GM19099 (cell line): ENCODE results near the gene POR.

Source experiments
- POLR2A ChIP-seq: IDR thresholded peaks from 3 replicates; pipeline ENCODE4 v1.6.1; 2011; ENCODE audit warnings: low read depth; ENCODE audit not compliant: insufficient read length; ENCODE audit errors: extremely low read depth

POR gene

DNA sequence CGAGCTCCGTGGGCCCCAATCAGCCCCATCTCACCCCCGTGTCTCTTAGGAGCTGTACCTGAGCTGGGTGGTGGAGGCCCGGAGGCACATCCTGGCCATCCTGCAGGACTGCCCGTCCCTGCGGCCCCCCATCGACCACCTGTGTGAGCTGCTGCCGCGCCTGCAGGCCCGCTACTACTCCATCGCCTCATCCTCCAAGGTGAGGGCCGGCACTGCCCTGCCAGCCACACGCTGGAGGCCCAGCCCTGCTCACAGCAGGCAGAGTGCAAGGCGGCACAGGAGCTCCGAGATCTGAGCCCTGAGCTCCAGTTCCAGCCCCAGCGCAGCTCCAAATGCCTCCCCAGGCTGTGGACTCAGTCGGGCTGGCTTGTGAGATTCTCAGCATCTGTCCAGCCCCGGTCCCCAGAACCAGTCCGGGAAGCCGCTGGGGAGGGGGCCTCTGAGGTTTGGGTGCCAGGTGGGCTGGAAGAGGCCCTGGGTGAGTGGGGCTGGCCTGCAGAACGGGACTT lies 70.1 kb downstream of the POR start:
- TF ChIP-seq POLR2A = no peak

DNA sequence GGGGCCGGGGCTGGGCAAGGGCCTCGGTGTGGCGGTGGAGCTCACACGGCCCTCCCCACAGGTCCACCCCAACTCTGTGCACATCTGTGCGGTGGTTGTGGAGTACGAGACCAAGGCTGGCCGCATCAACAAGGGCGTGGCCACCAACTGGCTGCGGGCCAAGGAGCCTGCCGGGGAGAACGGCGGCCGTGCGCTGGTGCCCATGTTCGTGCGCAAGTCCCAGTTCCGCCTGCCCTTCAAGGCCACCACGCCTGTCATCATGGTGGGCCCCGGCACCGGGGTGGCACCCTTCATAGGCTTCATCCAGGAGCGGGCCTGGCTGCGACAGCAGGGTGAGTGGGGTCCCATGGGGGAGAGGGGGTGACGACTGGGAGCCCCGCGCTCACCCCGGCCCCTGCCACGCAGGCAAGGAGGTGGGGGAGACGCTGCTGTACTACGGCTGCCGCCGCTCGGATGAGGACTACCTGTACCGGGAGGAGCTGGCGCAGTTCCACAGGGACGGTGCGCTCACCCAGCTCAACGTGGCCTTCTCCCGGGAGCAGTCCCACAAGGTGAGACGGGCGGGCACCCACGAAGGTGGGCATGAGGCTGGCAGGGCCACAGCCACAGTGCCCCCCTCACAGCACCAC lies 70.7 kb downstream of the POR start:
- no peak for TF ChIP-seq POLR2A

DNA sequence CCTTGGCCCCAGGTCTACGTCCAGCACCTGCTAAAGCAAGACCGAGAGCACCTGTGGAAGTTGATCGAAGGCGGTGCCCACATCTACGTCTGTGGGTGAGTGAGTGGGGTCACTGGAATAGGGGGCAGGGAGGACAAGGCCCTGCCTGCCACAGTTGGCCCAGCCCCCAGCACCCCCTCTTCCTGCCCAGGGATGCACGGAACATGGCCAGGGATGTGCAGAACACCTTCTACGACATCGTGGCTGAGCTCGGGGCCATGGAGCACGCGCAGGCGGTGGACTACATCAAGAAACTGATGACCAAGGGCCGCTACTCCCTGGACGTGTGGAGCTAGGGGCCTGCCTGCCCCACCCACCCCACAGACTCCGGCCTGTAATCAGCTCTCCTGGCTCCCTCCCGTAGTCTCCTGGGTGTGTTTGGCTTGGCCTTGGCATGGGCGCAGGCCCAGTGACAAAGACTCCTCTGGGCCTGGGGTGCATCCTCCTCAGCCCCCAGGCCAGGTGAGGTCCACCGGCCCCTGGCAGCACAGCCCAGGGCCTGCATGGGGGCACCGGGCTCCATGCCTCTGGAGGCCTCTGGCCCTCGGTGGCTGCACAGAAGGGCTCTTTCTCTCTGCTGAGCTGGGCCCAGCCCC lies 71.3 kb downstream of the POR start:
- TF ChIP-seq POLR2A = no peak

DNA sequence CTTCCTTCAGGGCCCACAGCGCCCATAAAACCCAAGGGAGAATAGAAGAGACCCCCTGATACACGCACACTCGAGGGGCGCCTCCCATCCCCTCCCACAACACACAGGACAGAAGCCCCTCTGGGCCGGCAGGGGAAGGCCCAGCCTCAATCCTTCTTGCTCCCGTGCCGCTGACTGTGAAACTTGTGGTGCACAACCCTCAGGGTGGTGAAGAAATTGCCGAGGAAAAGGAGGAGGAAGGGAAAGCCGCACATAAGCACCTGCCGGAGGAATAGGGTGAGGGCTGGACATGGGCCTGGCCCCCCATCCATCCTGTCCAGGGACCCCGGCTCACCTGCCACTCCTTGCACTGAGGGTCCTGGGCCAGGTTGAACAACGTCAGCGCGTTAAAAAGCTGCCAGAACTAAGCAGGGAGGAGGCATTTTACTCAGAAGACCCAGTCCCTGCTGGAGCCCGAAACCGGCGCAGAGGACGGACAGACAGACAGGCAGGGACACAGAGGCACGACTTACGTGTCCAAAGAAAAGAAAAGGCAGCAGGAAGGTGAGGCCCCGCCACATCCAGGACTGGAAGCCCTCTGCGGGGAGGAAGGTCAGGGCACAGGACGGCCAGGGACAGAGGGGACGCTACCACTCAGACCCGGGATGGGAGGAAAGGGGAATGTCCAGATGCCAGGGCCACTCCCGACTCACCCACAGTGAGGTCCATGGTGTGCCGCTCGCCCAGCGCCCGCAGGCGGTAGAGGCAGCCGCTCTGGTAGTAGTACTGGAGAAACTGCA lies 72.3 kb downstream of the POR start:
- no peak for TF ChIP-seq POLR2A

DNA sequence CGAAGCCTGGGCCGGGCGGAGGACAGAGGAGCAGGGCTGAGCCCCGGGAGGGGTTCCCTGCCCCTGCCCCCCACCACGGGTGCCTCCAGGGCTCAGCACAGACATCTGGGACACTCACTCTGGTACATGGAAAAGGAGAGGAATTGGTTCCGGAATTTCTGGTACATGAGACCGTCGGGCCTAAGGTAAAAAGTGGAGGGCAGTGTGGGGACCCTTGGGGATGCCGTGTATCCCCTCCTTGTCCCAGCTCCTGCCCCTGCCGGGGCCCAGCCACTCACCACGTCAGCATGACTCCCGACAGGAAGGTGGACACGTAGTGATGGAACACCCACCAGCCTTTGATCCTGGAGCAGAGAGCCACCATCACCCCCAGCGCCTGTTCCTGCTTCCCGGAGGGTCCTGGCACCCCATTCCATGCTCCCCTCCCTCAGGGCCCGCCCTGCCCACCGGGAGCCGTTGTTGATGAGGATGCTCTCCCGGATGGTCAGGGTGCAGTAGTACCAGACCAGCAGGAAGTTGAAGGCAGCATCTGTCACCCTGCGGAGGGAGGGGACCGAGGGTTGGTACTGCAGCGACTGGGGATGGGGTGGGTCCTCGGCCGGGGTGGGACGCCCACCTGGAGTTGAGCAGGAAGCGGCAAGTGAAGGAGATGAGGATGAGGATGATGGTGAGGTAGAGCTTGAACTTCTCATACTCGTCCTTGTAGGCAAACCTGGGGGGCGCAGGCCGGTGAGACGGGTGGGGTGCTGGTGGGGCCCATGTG lies 73.0 kb downstream of the POR start:
- no peak for TF ChIP-seq POLR2A

DNA sequence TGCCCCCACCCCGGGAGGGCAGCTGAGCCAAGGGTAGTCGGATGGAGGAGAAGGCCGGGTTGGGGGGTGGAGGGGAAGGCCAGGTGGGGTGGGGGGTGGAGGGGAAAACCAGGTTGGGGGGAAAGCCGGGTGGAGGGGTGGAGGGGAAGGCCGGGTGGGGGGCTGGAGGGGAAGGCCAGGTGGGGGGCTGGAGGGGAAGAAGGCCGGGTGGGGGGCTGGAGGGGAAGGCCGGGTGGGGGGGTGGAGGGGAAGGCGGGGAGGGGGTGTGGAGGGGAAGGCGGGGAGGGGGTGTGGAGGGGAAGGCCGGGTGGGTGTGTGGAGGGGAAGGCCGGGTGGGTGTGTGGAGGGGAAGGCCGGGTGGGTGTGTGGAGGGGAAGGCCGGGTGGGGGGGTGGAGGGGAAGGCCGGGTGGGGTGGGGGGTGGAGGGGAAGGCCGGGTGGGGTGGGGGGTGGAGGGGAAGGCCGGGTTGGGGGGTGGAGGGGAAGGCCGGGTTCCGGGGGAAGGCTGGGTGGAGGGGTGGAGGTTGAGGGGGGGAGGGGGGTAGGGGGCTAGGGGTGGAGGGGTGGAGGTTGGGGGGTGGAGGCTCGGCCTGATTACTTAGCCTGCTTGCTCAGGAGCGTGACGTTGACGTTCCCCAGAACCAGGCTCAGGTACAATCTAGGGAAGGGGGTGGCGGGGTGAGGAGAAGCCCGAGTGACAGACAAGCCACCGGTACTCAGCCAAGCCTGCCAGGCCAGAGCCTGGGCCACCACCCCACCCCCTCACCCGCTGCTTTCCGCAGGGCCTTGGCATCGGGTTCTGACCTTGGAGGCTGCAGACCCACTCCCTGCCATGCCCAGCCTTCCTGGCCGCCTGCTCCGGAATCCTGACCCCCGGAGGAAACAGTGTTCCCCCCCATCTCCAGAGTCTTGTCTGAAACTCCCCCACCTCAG lies 73.9 kb downstream of the POR start:
- TF ChIP-seq POLR2A = no peak

DNA sequence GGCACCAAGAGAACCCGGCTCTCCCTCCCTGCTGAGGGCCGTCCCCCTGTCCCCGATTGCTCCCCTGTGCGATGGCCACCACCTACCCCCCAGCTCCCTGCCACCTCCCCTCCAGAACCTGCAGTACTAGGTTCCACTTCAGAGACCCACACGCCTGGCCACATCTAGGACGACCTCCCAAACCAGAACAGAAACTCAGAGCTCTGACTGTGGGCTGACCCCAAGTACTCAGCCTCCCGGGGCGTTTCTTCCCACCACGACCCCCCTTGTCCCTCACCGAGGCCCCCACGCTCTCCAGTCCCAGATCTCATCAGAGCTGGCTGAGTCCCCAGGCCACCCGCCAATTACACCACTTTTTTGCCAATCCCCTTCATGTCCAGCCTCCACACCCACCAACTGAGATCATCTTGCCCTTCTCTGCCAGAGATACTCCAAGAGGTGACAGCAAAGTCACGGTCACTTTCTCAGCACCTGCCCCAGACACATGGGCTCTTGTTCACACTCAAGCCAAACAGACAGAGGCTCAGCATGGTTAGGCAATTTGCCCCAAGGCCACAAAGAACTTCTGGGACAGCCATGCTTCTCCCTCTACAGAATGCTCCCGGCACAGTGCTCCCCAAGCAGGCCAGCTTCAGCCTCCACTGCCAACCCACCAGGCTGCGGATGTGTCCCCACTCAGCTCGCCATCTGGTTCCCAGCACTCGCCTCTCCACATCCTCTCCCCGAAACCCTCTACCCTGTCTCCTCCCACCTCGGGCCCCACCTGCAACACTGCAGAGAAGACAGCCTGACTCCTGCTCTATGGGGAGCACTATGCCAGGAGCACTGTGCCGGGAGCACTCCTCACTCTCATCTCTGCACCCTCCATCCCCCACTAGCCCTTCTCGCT lies 74.8 kb downstream of the POR start:
- TF ChIP-seq POLR2A = no peak

DNA sequence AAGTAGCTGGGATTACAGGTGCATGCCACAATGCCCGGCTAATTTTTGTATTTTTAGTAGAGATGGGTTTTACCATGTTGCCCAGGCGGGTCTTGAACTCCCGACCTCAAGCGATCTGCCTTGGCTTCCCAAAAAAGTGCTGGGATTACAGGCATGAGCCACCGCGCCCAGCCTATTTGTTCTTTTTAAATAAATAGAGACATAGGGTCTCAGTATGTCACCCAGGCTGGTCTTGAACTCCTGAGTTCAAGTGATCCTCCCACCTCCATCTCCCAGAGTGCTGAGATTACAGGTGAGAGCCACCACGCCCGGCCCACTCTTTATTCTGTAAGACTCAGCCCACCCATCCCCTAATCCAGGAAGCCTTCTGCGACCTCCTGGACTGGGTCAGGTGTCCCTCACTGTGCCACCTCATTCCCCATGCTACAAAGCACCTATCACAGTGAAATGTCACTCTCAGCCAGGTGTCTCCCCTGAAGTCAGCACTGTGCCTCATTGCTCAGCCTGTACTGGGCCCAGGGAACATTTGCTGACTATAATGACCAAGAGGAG lies 76.7 kb downstream of the POR start:
- TF ChIP-seq POLR2A = no peak

DNA sequence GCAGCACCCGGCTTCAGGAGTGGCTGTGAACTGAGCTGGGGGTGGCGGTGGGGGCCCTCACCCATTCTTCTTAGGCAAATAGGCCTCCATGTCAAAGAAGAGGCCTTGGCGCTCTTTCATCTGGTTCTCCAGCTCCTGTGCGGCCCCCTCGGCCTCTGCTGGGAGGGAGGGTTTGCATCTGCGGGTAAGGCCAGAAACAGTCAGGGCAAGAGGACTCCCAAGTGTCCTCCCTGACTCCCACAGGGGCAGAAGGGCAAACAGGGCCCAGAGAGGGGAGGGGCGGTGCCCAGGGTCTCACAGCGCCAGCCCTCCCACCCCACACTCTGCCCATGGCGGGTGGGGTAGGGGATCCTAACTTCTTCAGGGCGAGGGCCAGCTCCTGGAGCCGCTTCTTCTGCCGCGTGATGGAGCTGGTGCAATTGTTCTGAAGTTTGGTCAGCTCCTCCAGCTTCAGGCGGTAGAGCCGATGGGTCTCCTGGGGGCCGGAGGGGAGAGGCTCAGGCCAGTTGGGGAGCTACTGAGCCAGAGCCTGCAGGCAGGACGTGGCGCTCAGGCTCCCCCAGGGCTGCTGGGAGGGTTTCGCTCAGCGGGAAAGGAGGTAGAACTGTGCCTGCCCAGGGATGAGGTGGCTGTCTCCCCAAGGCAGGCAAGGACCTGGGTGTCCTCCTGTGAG lies 77.3 kb downstream of the POR start:
- no peak for TF ChIP-seq POLR2A

DNA sequence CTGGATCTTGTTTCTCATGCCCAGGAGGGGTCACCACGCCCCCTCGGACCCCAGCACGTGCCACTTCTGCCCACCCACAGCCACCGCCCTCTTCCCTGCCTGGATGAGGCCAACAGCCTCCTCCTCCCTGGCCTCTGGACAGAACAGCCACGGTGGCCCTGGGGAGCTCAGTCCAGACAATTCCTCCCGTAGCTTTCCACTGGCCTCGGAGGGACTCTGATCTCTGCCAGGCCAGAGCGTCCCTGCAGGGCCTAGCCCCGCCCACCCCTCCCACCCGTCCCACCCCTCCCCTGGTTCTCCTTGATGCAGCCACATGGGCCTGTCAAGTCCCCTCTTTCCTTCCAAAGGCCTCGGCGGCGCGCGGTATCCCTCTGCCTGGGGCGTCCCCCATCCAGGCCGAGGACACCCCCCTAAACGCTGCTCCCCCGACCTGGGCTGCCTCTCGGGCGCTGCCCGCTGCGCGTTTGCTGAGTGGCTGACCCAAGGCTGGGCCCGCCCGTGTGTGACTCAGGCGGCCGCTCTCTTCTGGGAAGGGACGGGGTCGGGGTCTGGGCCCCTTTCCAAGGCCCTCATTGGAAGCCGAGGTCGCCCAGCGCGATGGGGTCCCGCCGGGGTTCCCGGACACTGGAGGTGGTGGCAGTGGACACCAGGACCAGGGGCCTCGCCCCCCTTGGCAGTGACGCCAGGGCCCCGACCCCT lies 78.9 kb downstream of the POR start:
- TF ChIP-seq POLR2A = no peak

DNA sequence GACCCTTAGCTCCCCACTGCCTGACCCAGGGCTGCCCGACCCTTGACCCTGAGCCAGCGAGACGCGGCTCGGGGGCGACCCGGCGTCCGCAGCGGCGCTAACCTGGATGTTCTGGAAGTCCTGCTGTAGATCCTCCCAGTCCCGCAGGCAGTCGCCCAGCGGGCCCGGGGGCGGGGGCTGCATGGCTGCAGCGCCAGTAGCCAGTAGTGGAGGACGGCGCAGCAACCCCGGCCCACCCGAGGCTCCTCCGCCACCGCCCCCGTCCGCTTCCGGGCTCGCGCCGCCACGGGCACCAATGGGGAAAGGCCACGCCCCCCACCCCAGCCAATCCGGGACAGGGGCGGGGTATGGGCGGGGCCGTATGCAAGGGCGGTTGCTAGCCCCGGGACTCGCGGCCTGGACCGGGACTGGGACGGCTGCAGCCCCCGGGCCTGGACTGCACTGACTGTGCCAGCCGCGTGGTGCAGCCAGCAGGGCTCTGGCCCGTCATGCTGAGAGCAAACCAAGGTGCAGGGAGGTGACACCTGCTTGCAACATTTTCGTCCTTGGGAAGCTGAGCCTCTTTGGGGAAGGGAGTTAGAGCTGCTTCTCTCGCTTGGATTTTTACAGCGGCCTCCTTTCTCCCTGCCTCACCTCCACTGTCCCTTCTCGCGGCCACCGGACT lies 79.6 kb downstream of the POR start, which contains the start of gene TMEM120A:
Gene TMEM120A (minus strand): TSS at position 208 of the 664 bp plus-strand sequence. CDS start 25 bp downstream, at position 183.
- TF ChIP-seq POLR2A = peak; percentile 61
